Coronary artery (tissue), 2 donors: ENCODE data around the gene IMP4.
A peak's percentile ranks its signal among the peaks of the same experiment; 100 is the strongest.

Source experiments
- DNase-seq: peaks from one replicate; pipeline ENCODE4 v3.0.0-alpha.2; 2017; ENCODE audit warnings: low spot score
- H3K27ac ChIP-seq, 2 donors: fragments of 200-600 bp; sonication (generic); one replicate each; pipeline ENCODE4 v1.5.1; 2016 to 2019
- H3K4me3 ChIP-seq: fragments of 200-600 bp; sonication (generic); 2 replicates; pipeline ENCODE4 v1.5.1; 2016; ENCODE audit warnings: mild to moderate bottlenecking, moderate library complexity
- CTCF ChIP-seq: fragments of 200-600 bp; sonication (generic); IDR thresholded peaks from one replicate; pipeline ENCODE4 v1.5.1; 2019; ENCODE audit warnings: antibody characterized with exemption

IMP4 gene

GRCh38 chr2:130390460-130391057 is 47.9 kb downstream of the IMP4 start:
- no peak for DNase-seq
- Histone ChIP-seq H3K4me3 (peak overlapping the region; percentile 82), H3K27ac (peak overlapping the region; percentile 74 to 89)
- TF ChIP-seq CTCF = no peak

DNA sequence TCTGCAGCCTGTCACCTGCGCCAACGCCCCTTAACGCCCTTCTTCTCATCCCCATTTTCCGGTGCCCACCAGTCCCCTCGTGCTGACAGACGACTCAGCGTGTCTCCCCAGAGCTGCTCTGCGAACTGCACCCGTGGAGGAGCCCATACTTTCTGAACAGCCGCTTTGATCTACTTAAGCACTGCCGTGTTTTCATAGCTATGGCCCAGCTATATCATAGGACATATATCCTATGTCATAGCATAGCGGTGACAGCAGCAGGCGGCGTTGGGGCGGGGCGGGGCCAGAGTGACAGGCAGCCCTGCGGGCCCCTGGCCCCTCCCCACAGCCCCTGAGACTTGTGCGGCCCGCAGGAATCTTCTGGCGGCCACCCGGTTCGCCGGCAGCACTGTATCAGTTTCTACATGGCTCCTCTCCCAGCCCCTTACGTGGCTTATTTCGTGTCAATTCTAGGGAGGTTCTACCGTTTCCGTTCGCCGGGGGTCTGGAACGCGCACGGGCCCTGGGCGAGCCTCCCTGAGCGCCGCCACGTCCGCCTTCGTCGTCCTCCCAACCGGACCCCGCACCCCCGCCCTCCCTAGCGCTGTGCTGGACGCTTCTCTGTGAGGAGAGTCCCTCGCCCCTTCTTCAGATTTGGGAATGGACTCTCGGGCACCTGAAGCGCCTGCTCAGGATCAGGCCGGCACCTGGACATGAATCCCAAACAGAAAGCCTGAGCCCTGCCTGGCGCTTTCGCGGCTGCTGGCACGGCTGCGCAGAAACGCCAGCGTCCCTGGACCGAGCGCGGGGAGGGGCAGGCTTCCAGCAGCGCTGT is 48.6 kb downstream of the IMP4 start:
- DNase-seq = no peak
- no peak for TF ChIP-seq CTCF
- H3K4me3 ChIP-seq = peak overlapping the region; percentile 82
- H3K27ac ChIP-seq = peak overlapping the region; percentile 74 to 89

GRCh38 chr2:130391872-130392670 is 49.4 kb downstream of the IMP4 start:
- Histone ChIP-seq H3K4me3 (peak overlapping the region; percentile 82), H3K27ac (peak overlapping the region; percentile 74 to 89)
- no peak for TF ChIP-seq CTCF
- peak; percentile 76 for DNase-seq

GRCh38 chr2:130393318-130393910 is 50.7 kb downstream of the IMP4 start:
- no peak overlapping the region for H3K27ac ChIP-seq
- TF ChIP-seq CTCF = no peak

More at GRCh38 chr2:130393318-130393910, 50.7 kb downstream of the IMP4 start:
- no peak overlapping the region for H3K4me3 ChIP-seq
- no peak for DNase-seq
